Thyroid gland (tissue), 4 donors: ENCODE results near the gene RHOBTB1. TPM values are rescaled to one million over a fixed set of nuclear protein-coding genes. Genes with fewer than 3 reads are reported as not detected.

Experiments
- DNase-seq, 2 donors: peaks; one replicate each; pipeline ENCODE4 v3.0.0-alpha.2; 2019
- H3K27ac ChIP-seq, 3 donors: fragments of 200-600 bp; sonication (generic); 1 replicate in 2 of 3; 2 replicates in 1 of 3; pipeline ENCODE4 v1.5.1; 2016 to 2019; ENCODE audit warnings: mild to moderate bottlenecking in 1 of 3, moderate library complexity in 1 of 3
- H3K27me3 ChIP-seq: fragments of 200-600 bp; sonication (generic); one replicate; pipeline ENCODE4 v1.5.1; 2019
- H3K36me3 ChIP-seq, 2 donors: fragments of 200-600 bp; sonication (generic); one replicate each; pipeline ENCODE4 v1.5.1; 2016 to 2019
- H3K4me1 ChIP-seq, 2 donors: fragments of 200-600 bp; sonication (generic); one replicate each; pipeline ENCODE4 v1.5.1; 2017 to 2019
- H3K4me3 ChIP-seq, 3 donors: fragments of 200-600 bp; sonication (generic); replicated peaks in 1 of 3; 1 replicate in 2 of 3; 2 replicates in 1 of 3; pipeline ENCODE4 v1.5.1; 2016; ENCODE audit warnings: mild to moderate bottlenecking in 1 of 3
- H3K9me3 ChIP-seq: fragments of 200-600 bp; sonication (generic); one replicate; pipeline ENCODE4 v1.5.1; 2017
- CTCF ChIP-seq, 6 experiments: fragments of 200-600 bp in 3 of 6; fragments of 450-650 bp in 3 of 6; sonication (generic) in 3 of 6; IDR thresholded peaks; one replicate each; pipeline ENCODE4 v1.5.1; 2016 to 2019; ENCODE audit warnings: antibody characterized with exemption in 6 of 6, mild to moderate bottlenecking in 2 of 6, inconsistent platforms in 1 of 6, moderate library complexity in 1 of 6
- POLR2A ChIP-seq, 2 donors: fragments of 450-650 bp; IDR thresholded peaks; one replicate each; pipeline ENCODE4 v1.6.1; 2017; ENCODE audit warnings: antibody characterized with exemption in 2 of 2, mild to moderate bottlenecking in 2 of 2, moderate library complexity in 1 of 2
- WGBS, 2 donors: methylation state at CpG; one replicate each; pipeline ENCODE4 v1.1.5; 2017; 5-methylcytosine and 5-hydroxymethylcytosine counted together
- intact Hi-C: fragments of 100-400 bp; cut with DNase I; formaldehyde crosslinking; loops from one replicate; pipeline ENCODE4 v1.15.1; 2023
- total RNA-seq, 4 donors: library from RNA; depleted of rRNA; stranded (reverse); fragments of >200 nt; gene quantifications; one replicate each; pipeline ENCODE4 v1.2.3, GENCODE V29; 2016

Gene RHOBTB1
- total RNA-seq, 4 donors from 2014 or later = 6.8 to 10.5 (median 9.1) TPM

GRCh38 chr10:60919551-60919950 lies 24.4 kb downstream of the RHOBTB1 start:
- H3K27ac ChIP-seq = no peak overlapping the region
- TF ChIP-seq CTCF (IDR thresholded peaks at IDR 0.05) = no peak
- no peak for TF ChIP-seq POLR2A (IDR thresholded peaks at IDR 0.05)
- intact Hi-C loops = no loop called here

GRCh38 chr10:60917331-60918280 lies 26.4 kb downstream of the RHOBTB1 start:
- TF ChIP-seq CTCF (IDR thresholded peaks at IDR 0.05) (no peak), POLR2A (IDR thresholded peaks at IDR 0.05) (no peak)
- Histone ChIP-seq H3K27ac (no peak overlapping the region), H3K9me3 (no peaks in the 10 kb centered on the region), H3K4me3 (no peak overlapping the region), H3K36me3 (no peaks in the 10 kb centered on the region), H3K4me1 (no peaks in the 10 kb centered on the region), H3K27me3 (no peaks in the 10 kb centered on the region)
- intact Hi-C loops = no loop called here
- WGBS, 2 donors = 98% methylated on average over 4 of the region's 4 CpGs
- no peak for DNase-seq

More at GRCh38 chr10:60919551-60919950, 24.4 kb downstream of the RHOBTB1 start:
- no peak overlapping the region for H3K4me3 ChIP-seq
- no peak for DNase-seq
- H3K36me3 ChIP-seq = no peaks in the 10 kb centered on the region
- H3K9me3 ChIP-seq = no peaks in the 10 kb centered on the region
- WGBS, 2 donors = 90 to 97% methylated on average over 2 of the region's 2 CpGs
- H3K27me3 ChIP-seq = no peaks in the 10 kb centered on the region
- no peaks in the 10 kb centered on the region for H3K4me1 ChIP-seq

- H3K27ac ChIP-seq = no peak overlapping the region
- DNase-seq = no peak
- intact Hi-C loops = no loop called here
- WGBS, 2 donors = 81 to 85% methylated on average over 4 of the region's 4 CpGs
- H3K27me3 ChIP-seq = no peaks in the 10 kb centered on the region
- no peaks in the 10 kb centered on the region for H3K4me1 ChIP-seq
- H3K9me3 ChIP-seq = no peaks in the 10 kb centered on the region
- H3K36me3 ChIP-seq = no peaks in the 10 kb centered on the region
- no peak overlapping the region for H3K4me3 ChIP-seq
- TF ChIP-seq POLR2A (IDR thresholded peaks at IDR 0.05) = no peak
- no peak for TF ChIP-seq CTCF (IDR thresholded peaks at IDR 0.05)
These were observed 28.0 kb downstream of the RHOBTB1 start for GRCh38 chr10:60916025-60916424.

GRCh38 chr10:60914690-60915141 lies 29.3 kb downstream of the RHOBTB1 start:
- peaks cover 10 to 12% of the 10 kb centered on the region in 2 donors for H3K4me1 ChIP-seq
- 69 to 74% methylated on average over 1 of the region's 1 CpG for WGBS, 2 donors

More at GRCh38 chr10:60914690-60915141, 29.3 kb downstream of the RHOBTB1 start:
- no peaks in the 10 kb centered on the region for H3K9me3 ChIP-seq
- DNase-seq = peak in 1 of 2 donors; percentile 16
- H3K4me3 ChIP-seq = no peak overlapping the region
- TF ChIP-seq CTCF (IDR thresholded peaks at IDR 0.05) (no peak), POLR2A (IDR thresholded peaks at IDR 0.05) (no peak)
- intact Hi-C loops = no loop called here
- H3K27me3 ChIP-seq = no peaks in the 10 kb centered on the region
- H3K36me3 ChIP-seq = no peaks in the 10 kb centered on the region
- H3K27ac ChIP-seq = no peak overlapping the region
